NCI-H526 (cell line): ENCODE results near the gene ADAD1.
"Not testable (repeated sequence)": the region's sequence is repeated elsewhere in the genome, so short reads cannot be mapped to it uniquely, and the experiment has no call there.

ENCODE experiments used
- DNase-seq, 2 experiments: peaks; one replicate each; lab custom pipeline; 2025; lab: John Stamatoyannopoulos, UW

Gene ADAD1

GRCh38 chr4:122378711-122379110 is at the start of gene ADAD1:
ADAD1 (plus strand) TSS chr4:122379011; CDS start chr4:122380070, 1,059 bp downstream.
- DNase-seq: no peak

GRCh38 chr4:122329876-122330565 is 48.8 kb upstream of the ADAD1 start:
- peak; percentile 42 to 48 for DNase-seq

- no peak for DNase-seq
Observed at GRCh38 chr4:122331195-122331594, 47.6 kb upstream of the ADAD1 start.

- no peak for DNase-seq
Observed at GRCh38 chr4:122334828-122335227, 44.0 kb upstream of the ADAD1 start.

GRCh38 chr4:122341886-122342285 is 36.9 kb upstream of the ADAD1 start:
- DNase-seq: no peak

- no peak for DNase-seq
Observed at GRCh38 chr4:122346036-122346435, 32.8 kb upstream of the ADAD1 start.

- DNase-seq: no peak
Observed at GRCh38 chr4:122346503-122346902, 32.3 kb upstream of the ADAD1 start.

- DNase-seq: no peak
Observed at GRCh38 chr4:122356317-122356808, 22.4 kb upstream of the ADAD1 start.

GRCh38 chr4:122360754-122361153 is 18.1 kb upstream of the ADAD1 start:
- no peak for DNase-seq

- DNase-seq: peak; percentile 11 to 55
Observed at GRCh38 chr4:122364700-122365404, 14.0 kb upstream of the ADAD1 start.

GRCh38 chr4:122368786-122369185 is 10.0 kb upstream of the ADAD1 start:
- not testable (repeated sequence) for DNase-seq

GRCh38 chr4:122377352-122377751 is 1.5 kb upstream of the ADAD1 start:
- DNase-seq: no peak

GRCh38 chr4:122379239-122379638 is 428 bp downstream of the ADAD1 start:
- DNase-seq: no peak

GRCh38 chr4:122383341-122383740 is 4.5 kb downstream of the ADAD1 start:
- DNase-seq: no peak

- DNase-seq: no peak
Observed at GRCh38 chr4:122384245-122384644, 5.4 kb downstream of the ADAD1 start.

- DNase-seq: no peak
Observed at GRCh38 chr4:122393276-122393675, 14.5 kb downstream of the ADAD1 start.

GRCh38 chr4:122403861-122404260 is 25.1 kb downstream of the ADAD1 start:
- no peak for DNase-seq

GRCh38 chr4:122412547-122412946 is 33.7 kb downstream of the ADAD1 start:
- no peak for DNase-seq

GRCh38 chr4:122423246-122423645 is 44.4 kb downstream of the ADAD1 start:
- DNase-seq: no peak

- DNase-seq: no peak
Observed at GRCh38 chr4:122431351-122431750, 52.5 kb downstream of the ADAD1 start.

- DNase-seq: no peak
Observed at GRCh38 chr4:122434285-122434684, 55.5 kb downstream of the ADAD1 start.

- peak in 1 of 2 experiments; percentile 35 for DNase-seq
Observed at GRCh38 chr4:122450847-122451246, 72.0 kb downstream of the ADAD1 start.

GRCh38 chr4:122453384-122453995 is 74.7 kb downstream of the ADAD1 start:
- DNase-seq: no peak
